Activated CD8-positive, alpha-beta T cell treated with anti-CD3 and anti-CD28 coated beads for 36 hours (primary cell): ENCODE results near the gene WDHD1. TPM values are rescaled to one million over a fixed set of nuclear protein-coding genes. Genes with fewer than 3 reads are reported as not detected.
A peak's percentile ranks its signal among the peaks of the same experiment; 100 is the strongest.

Experiments used
- ATAC-seq: fragments of 200-7000 bp; cut with Tn5 transposase; one replicate; pipeline ENCODE4 v1.10.0; 2021; ENCODE audit warnings: mild to moderate bottlenecking, moderate library complexity
- CTCF ChIA-PET: fragments of 350-600 bp; sonication (Branson Sonifier 250); formaldehyde crosslinking; loops from one replicate; lab custom pipeline; 2021; ENCODE audit warnings: antibody characterized with exemption; lab: Charles Lee
- POLR2A ChIA-PET: fragments of 350-600 bp; sonication (Branson Sonifier 250); formaldehyde crosslinking; loops from one replicate; lab custom pipeline; 2021; ENCODE audit warnings: antibody characterized with exemption; lab: Charles Lee
- DNase-seq: peaks from one replicate; pipeline ENCODE4 v3.0.0-alpha.2; 2020
- H3K27ac Mint-ChIP-seq: one replicate; pipeline ENCODE4 v1.8.0; 2021; ENCODE audit warnings: mild to moderate bottlenecking, mixed read lengths
- H3K27me3 Mint-ChIP-seq: one replicate; pipeline ENCODE4 v1.8.0; 2021; ENCODE audit warnings: mixed read lengths
- H3K36me3 Mint-ChIP-seq: one replicate; pipeline ENCODE4 v1.8.0; 2021; ENCODE audit warnings: low read depth, mixed read lengths
- H3K4me1 Mint-ChIP-seq: one replicate; pipeline ENCODE4 v1.8.0; 2021; ENCODE audit warnings: low read depth, mixed read lengths
- H3K4me3 Mint-ChIP-seq: one replicate; pipeline ENCODE4 v1.8.0; 2021; ENCODE audit warnings: mild to moderate bottlenecking, moderate library complexity, mixed read lengths
- H3K9me3 Mint-ChIP-seq: one replicate; pipeline ENCODE4 v1.8.0; 2021; ENCODE audit warnings: mixed read lengths
- CTCF ChIP-seq: fragments of 200-600 bp; IDR thresholded peaks from one replicate; pipeline ENCODE4 v1.8.0; 2022; ENCODE audit warnings: antibody characterized with exemption, mild to moderate bottlenecking
- intact Hi-C: fragments of 100-400 bp; cut with micrococcal nuclease; formaldehyde crosslinking; loops from one replicate; pipeline ENCODE4 v1.10.0; 2022
- total RNA-seq, 2 experiments: library from RNA; stranded (reverse); gene quantifications; one replicate each; pipeline ENCODE4 v1.2.3, GENCODE V29; 2021

WDHD1 gene
- total RNA-seq, 2 experiments from 2014 or later, result 59.8 to 68.4 TPM

GRCh38 chr14:55053500-55053899 is 26.6 kb upstream of the WDHD1 start:
- DNase-seq, result no peak
- CTCF ChIA-PET, result interaction anchor here (0.8 to 1.4 kb wide), 3 partner anchors 13 to 393 kb away, joined by 3 to 5 read pairs (median 4); no protein-coding TSS in a partner anchor
- Mint-ChIP-seq H3K36me3 (peaks cover 42% of the 10 kb centered on the region), H3K4me3 (peak overlapping the region; percentile 85), H3K27me3 (no peaks in the 10 kb centered on the region), H3K27ac (peak overlapping the region; percentile 30), H3K9me3 (no peaks in the 10 kb centered on the region), H3K4me1 (peaks cover 41% of the 10 kb centered on the region)
- intact Hi-C loops, result no loop called here
- ATAC-seq, result no peak
- POLR2A ChIA-PET, result interaction anchor here (0.8 to 3.4 kb wide), 6 partner anchors 8 to 151 kb away, joined by 3 to 61 read pairs (median 4); partner anchors contain the start of genes SOCS4 and WDHD1
- TF ChIP-seq CTCF, result no peak

GRCh38 chr14:55053018-55053417 is 26.1 kb upstream of the WDHD1 start:
- H3K4me1 Mint-ChIP-seq, result peaks cover 37% of the 10 kb centered on the region
- ChIA-PET POLR2A (interaction anchor here (0.8 to 3.4 kb wide), 5 partner anchors 13 to 152 kb away, joined by 3 to 61 read pairs (median 3); partner anchors contain the start of genes SOCS4 and WDHD1), CTCF (interaction anchor here (1.3 to 3.1 kb wide), 4 partner anchors 13 to 393 kb away, joined by 4 to 50 read pairs (median 12); no protein-coding TSS in a partner anchor)
- peak overlapping the region; percentile 88 for H3K27ac Mint-ChIP-seq
- no peaks in the 10 kb centered on the region for H3K27me3 Mint-ChIP-seq
- TF ChIP-seq CTCF, result no peak
- H3K36me3 Mint-ChIP-seq, result peaks cover 37% of the 10 kb centered on the region
- H3K9me3 Mint-ChIP-seq, result no peaks in the 10 kb centered on the region
- no peak for DNase-seq
- no peak for ATAC-seq
- peak overlapping the region; percentile 85 for H3K4me3 Mint-ChIP-seq
- intact Hi-C loops, result no loop called here

GRCh38 chr14:55052269-55052930 is 25.5 kb upstream of the WDHD1 start:
- intact Hi-C loops, result no loop called here
- Mint-ChIP-seq H3K9me3 (no peaks in the 10 kb centered on the region), H3K4me3 (peak overlapping the region; percentile 85), H3K36me3 (peaks cover 33% of the 10 kb centered on the region), H3K27me3 (no peaks in the 10 kb centered on the region), H3K27ac (peak overlapping the region; percentile 88), H3K4me1 (peaks cover 36% of the 10 kb centered on the region)
- ChIA-PET POLR2A (interaction anchor here (0.5 to 3.4 kb wide), 16 partner anchors 8 to 364 kb away, joined by 3 to 61 read pairs (median 4); partner anchors contain the start of genes DLGAP5, GCH1, SOCS4 and WDHD1), CTCF (interaction anchor here (0.6 to 3.1 kb wide), 14 partner anchors 11 to 546 kb away, joined by 3 to 50 read pairs (median 9); partner anchors contain the start of genes SOCS4 and WDHD1)
- TF ChIP-seq CTCF, result no peak
- ATAC-seq, result no peak
- no peak for DNase-seq

- ATAC-seq, result peak; percentile 98
- Mint-ChIP-seq H3K36me3 (peaks cover 31% of the 10 kb centered on the region), H3K9me3 (no peaks in the 10 kb centered on the region), H3K4me3 (peak within 1 kb of the TSS; percentile 85), H3K4me1 (peaks cover 35% of the 10 kb centered on the region), H3K27ac (peak within 1 kb of the TSS; percentile 95), H3K27me3 (no peaks in the 10 kb centered on the region)
- peak; percentile 89 for DNase-seq
- intact Hi-C loops, result loop anchor here (2.0 kb wide), 1 partner anchor 25 kb away; the partner anchor contains the start of genes SOCS4 and WDHD1
- ChIA-PET POLR2A (interaction anchor here (0.6 to 3.4 kb wide), 22 partner anchors 8 to 1528 kb away, joined by 3 to 61 read pairs (median 4); partner anchors contain the start of genes DLGAP5, GCH1, LGALS3 and SOCS4), CTCF (interaction anchor here (0.6 to 3.1 kb wide), 28 partner anchors 8 to 546 kb away, joined by 3 to 50 read pairs (median 5); partner anchors contain the start of genes SOCS4 and WDHD1)
- TF ChIP-seq CTCF, result peak; percentile 100
These were observed 24.7 kb upstream of the WDHD1 start, which contains the start of gene MAPK1IP1L for GRCh38 chr14:55051423-55052268. Gene MAPK1IP1L, plus strand, starts transcription at chr14:55051647. Its CDS starts 10,037 bp downstream, at chr14:55061684.
